Loucy (cell line): ENCODE results near the gene DAG1.

Experiments used
- EZH2phosphoT487 ChIP-seq: fragments of 200-600 bp; IDR thresholded peaks from 2 replicates; pipeline ENCODE4 v1.6.1; 2018; ENCODE audit warnings: antibody characterized with exemption, mild to moderate bottlenecking, moderate library complexity, borderline replicate concordance
- TF ChIP-seq, protein P1 (sequence below): fragments of 200-600 bp; sonication (generic); conservative IDR thresholded peaks from 2 replicates; pipeline ENCODE4 v1.5.1; 2014; ENCODE audit warnings: mild to moderate bottlenecking, antibody characterized with exemption, low read length

DNA sequence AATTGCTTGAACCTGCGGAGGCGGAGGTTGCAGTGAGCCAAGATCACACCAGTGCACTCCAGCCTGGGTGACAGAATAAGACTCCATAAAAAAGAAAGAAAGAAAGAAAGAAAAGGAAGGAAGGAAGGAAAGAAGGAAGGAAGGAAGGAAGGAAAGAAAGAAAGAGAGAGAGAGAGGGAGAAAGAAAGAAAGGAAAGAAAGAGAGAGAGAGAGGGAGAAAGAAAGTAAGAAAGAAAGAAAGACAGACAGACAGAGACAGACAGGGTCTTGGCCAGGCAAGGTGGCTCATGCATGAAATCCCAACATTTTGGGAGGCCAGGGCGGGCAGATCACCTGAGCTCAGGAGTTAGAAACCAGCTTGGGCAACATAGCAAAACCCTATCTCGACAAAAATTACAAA is 16.4 kb upstream of the DAG1 start:
- TF ChIP-seq, protein P1, sequence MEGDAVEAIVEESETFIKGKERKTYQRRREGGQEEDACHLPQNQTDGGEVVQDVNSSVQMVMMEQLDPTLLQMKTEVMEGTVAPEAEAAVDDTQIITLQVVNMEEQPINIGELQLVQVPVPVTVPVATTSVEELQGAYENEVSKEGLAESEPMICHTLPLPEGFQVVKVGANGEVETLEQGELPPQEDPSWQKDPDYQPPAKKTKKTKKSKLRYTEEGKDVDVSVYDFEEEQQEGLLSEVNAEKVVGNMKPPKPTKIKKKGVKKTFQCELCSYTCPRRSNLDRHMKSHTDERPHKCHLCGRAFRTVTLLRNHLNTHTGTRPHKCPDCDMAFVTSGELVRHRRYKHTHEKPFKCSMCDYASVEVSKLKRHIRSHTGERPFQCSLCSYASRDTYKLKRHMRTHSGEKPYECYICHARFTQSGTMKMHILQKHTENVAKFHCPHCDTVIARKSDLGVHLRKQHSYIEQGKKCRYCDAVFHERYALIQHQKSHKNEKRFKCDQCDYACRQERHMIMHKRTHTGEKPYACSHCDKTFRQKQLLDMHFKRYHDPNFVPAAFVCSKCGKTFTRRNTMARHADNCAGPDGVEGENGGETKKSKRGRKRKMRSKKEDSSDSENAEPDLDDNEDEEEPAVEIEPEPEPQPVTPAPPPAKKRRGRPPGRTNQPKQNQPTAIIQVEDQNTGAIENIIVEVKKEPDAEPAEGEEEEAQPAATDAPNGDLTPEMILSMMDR, result no peak
- no peak for TF ChIP-seq EZH2phosphoT487
